Endothelial cell of umbilical vein (primary cell): ENCODE results near the gene PLA2G6. TPM values are rescaled to one million over a fixed set of nuclear protein-coding genes. Genes with fewer than 3 reads are reported as not detected.

Experiments used
- BruUV-seq: library from RNA; stranded (reverse); fragments of 400-500 nt; replicated peaks from 2 replicates; lab custom pipeline; 2021; lab: Mats Ljungman, UMichigan
- CTCF ChIA-PET: fragments of 300-600, 350-600 bp; sonication (Branson Sonifier 250); formaldehyde crosslinking; loops from one replicate; lab custom pipeline; 2021; ENCODE audit warnings: antibody characterized with exemption, inconsistent platforms; lab: Charles Lee
- POLR2A ChIA-PET: fragments of 300-600, 350-600 bp; sonication (Branson Sonifier 250); formaldehyde crosslinking; loops from one replicate; lab custom pipeline; 2021; ENCODE audit warnings: antibody characterized with exemption, inconsistent platforms; lab: Charles Lee
- DNase-seq: peaks from one replicate; pipeline ENCODE4 v3.0.0-alpha.2; 2011; ENCODE audit warnings: low read depth, low spot score
- FAIRE-seq: peaks from 2 replicates; lab custom pipeline; 2011; peaks lifted over from hg19 to GRCh38; lab: Jason Lieb, UNC
- H2AFZ ChIP-seq: 2 replicates; pipeline ENCODE4 v1.6.0; 2012; ENCODE audit warnings: low read depth, low read length, control low read depth, inconsistent platforms
- H3K27ac ChIP-seq: 2 replicates; pipeline ENCODE4 v1.5.1; 2011; ENCODE audit warnings: low read depth, mild to moderate bottlenecking, control low read depth, low read length, moderate library complexity; ENCODE audit not compliant: insufficient read depth
- H3K27me3 ChIP-seq, 2 experiments: 2 replicates each; pipeline versions ENCODE4 v1.6.0 to v1.6.1; 2011; ENCODE audit warnings: low read length in 2 of 2, mixed read lengths in 1 of 2; ENCODE audit not compliant: control insufficient read depth in 2 of 2, insufficient read depth in 2 of 2
- H3K36me3 ChIP-seq, 2 experiments: 2 replicates in 1 of 2; 3 replicates in 1 of 2; pipeline ENCODE4 v1.5.1; 2011; ENCODE audit warnings: low read length in 2 of 2, mild to moderate bottlenecking in 1 of 2, moderate library complexity in 1 of 2; ENCODE audit not compliant: control insufficient read depth in 2 of 2, insufficient read depth in 2 of 2; ENCODE audit errors: extremely low read depth in 1 of 2
- H3K4me1 ChIP-seq: 3 replicates; pipeline ENCODE4 v1.5.1; 2011; ENCODE audit warnings: mild to moderate bottlenecking, low read length; ENCODE audit not compliant: control insufficient read depth, insufficient read depth; ENCODE audit errors: extremely low read depth
- H3K4me2 ChIP-seq: 2 replicates; pipeline ENCODE4 v1.6.1; 2011; ENCODE audit warnings: low read length, control low read depth, mixed read lengths; ENCODE audit not compliant: insufficient read depth
- H3K4me3 ChIP-seq, 3 experiments: fragments of 200-600 bp in 1 of 3; sonication (generic), shearing (Covaris generic) in 1 of 3; replicated peaks in 1 of 3; 2 replicates each; pipeline ENCODE4 v1.5.1; 2011 to 2016; ENCODE audit warnings: control low read depth in 3 of 3, low read length in 3 of 3, mild to moderate bottlenecking in 2 of 3, inconsistent platforms in 1 of 3, low read depth in 1 of 3, moderate library complexity in 1 of 3; ENCODE audit not compliant: insufficient read depth in 1 of 3
- H3K79me2 ChIP-seq: 2 replicates; pipeline ENCODE4 v1.6.0; 2012; ENCODE audit warnings: low read length, inconsistent platforms; ENCODE audit not compliant: control insufficient read depth, insufficient read depth
- H3K9ac ChIP-seq: replicated peaks from 2 replicates; pipeline ENCODE3; 2011; ENCODE audit warnings: low read length, control low read depth; ENCODE audit not compliant: insufficient read depth; ENCODE audit errors: extremely low read depth
- H3K9me1 ChIP-seq: replicated peaks from 3 replicates; pipeline ENCODE4 v1.6.0; 2011; ENCODE audit warnings: mild to moderate bottlenecking, low read length; ENCODE audit not compliant: control insufficient read depth, insufficient read depth; ENCODE audit errors: extremely low read depth
- H3K9me3 ChIP-seq: replicated peaks from 2 replicates; pipeline ENCODE4 v1.5.1; 2012; ENCODE audit warnings: low read length, inconsistent platforms; ENCODE audit not compliant: control insufficient read depth, insufficient read depth
- H4K20me1 ChIP-seq: replicated peaks from 2 replicates; pipeline ENCODE3; 2011; ENCODE audit warnings: mild to moderate bottlenecking, low read length; ENCODE audit not compliant: control insufficient read depth, insufficient read depth; ENCODE audit errors: extremely low read depth
- CTCF ChIP-seq, 2 donors: IDR thresholded peaks; 1 replicate in 1 of 2; 2 replicates in 1 of 2; pipeline ENCODE4 v1.5.1; 2011; ENCODE audit warnings: low read length in 2 of 2, mild to moderate bottlenecking in 2 of 2, moderate library complexity in 2 of 2, control low read depth in 1 of 2, inconsistent platforms in 1 of 2, low read depth in 1 of 2; ENCODE audit not compliant: insufficient read depth in 1 of 2; ENCODE audit errors: extremely low read depth in 1 of 2
- FOS ChIP-seq: IDR thresholded peaks from 2 replicates; pipeline ENCODE4 v1.6.1; 2011; ENCODE audit warnings: mild to moderate bottlenecking, low read length, moderate library complexity, borderline replicate concordance; ENCODE audit not compliant: insufficient read depth
- GATA2 ChIP-seq: IDR thresholded peaks from 2 replicates; pipeline ENCODE4 v1.7.0; 2011; ENCODE audit warnings: low read depth, mild to moderate bottlenecking, moderate library complexity, mixed read lengths, low read length; ENCODE audit not compliant: insufficient read length, insufficient read depth
- JUN ChIP-seq: IDR thresholded peaks from 2 replicates; pipeline ENCODE4 v1.6.1; 2011; ENCODE audit warnings: borderline replicate concordance, low read depth; ENCODE audit not compliant: insufficient read length, insufficient read depth
- POLR2A ChIP-seq: IDR thresholded peaks from 2 replicates; pipeline ENCODE4 v1.6.1; 2012; ENCODE audit warnings: low read depth, mild to moderate bottlenecking, control low read depth, low read length
- POLR2AphosphoS5 ChIP-seq: IDR thresholded peaks from 2 replicates; pipeline ENCODE4 v1.6.1; 2012; ENCODE audit warnings: low read depth, mild to moderate bottlenecking, control low read depth, low read length, moderate library complexity; ENCODE audit not compliant: insufficient read depth
- dilution Hi-C: fragments of 300-500 bp; cut with MboI; formaldehyde crosslinking; loops from one replicate; pipeline ENCODE4 v1.15.0; 2019; ENCODE audit warnings: low sequenced_read_pairs; ENCODE audit not compliant: extremely low pct_ligation_motif_present
- intact Hi-C: fragments of 100-400 bp; cut with micrococcal nuclease; formaldehyde crosslinking; loops from one replicate; pipeline ENCODE4 v1.10.0; 2022
- polyA plus RNA-seq, 4 experiments: library from polyadenylated mRNA; depleted of rRNA in 3 of 4; stranded (reverse) in 3 of 4; unstranded in 1 of 4; fragments of >200 nt; gene quantifications; 2 replicates each; pipeline versions ENCODE4 v1.2.1 to v1.2.3, GENCODE V29; 2011 to 2012; ENCODE audit warnings: missing spikeins in 1 of 4
- total RNA-seq: library from RNA; stranded (reverse); gene quantifications from 2 replicates; pipeline ENCODE4 v1.2.3, GENCODE V29; 2021

PLA2G6 gene
- total and polyA plus RNA-seq, 2 donors (not counting 3 experiments of a cell fraction or from before 2014, with no cell fraction given): 6.6 to 10.3 TPM

- no TSS peak for BruUV-seq
- intact Hi-C loops (no loop called here), dilution Hi-C loops (no loop called here)
- H3K36me3 ChIP-seq: no peaks in the 10 kb centered on the region
- no peak for DNase-seq
- H3K4me1 ChIP-seq: peaks cover 8% of the 10 kb centered on the region
- no peaks in the 10 kb centered on the region for H3K9me3 ChIP-seq
- no peak overlapping the region for H3K4me2 ChIP-seq
- H2AFZ ChIP-seq: no peak overlapping the region
- H3K9me1 ChIP-seq: no peaks in the 10 kb centered on the region
- no peaks in the 10 kb centered on the region for H3K27me3 ChIP-seq
- TF ChIP-seq POLR2AphosphoS5 (no peak), POLR2A (no peak), GATA2 (no peak), FOS (no peak), CTCF (IDR thresholded peaks at IDR 0.05; ENCODE audit: extremely low read depth in 1 of 2, insufficient read depth in 1 of 2, low read depth in 1 of 2, low read length in 2 of 2) (no peak), JUN (no peak)
- no peak overlapping the region for H3K9ac ChIP-seq
- FAIRE-seq: peak; percentile 48
- H3K27ac ChIP-seq: no peak overlapping the region
- no peaks in the 10 kb centered on the region for H3K79me2 ChIP-seq
- H4K20me1 ChIP-seq: no peaks in the 10 kb centered on the region
- H3K4me3 ChIP-seq: no peak overlapping the region
- POLR2A ChIA-PET: no interaction called here
- CTCF ChIA-PET: interaction anchor here (0.9 to 1.3 kb wide), 4 partner anchors 13 to 49 kb away, joined by 3 to 7 read pairs (median 4); partner anchors contain the start of gene PLA2G6
Observed at GRCh38 chr22:38163844-38164550, 17.6 kb downstream of the PLA2G6 start.
